ENCODE data around the gene NPY4R2.
"Not testable (repeated sequence)": the region's sequence is repeated elsewhere in the genome, so short reads cannot be mapped to it uniquely, and the experiment has no call there.

NPY4R2 gene, protein sequence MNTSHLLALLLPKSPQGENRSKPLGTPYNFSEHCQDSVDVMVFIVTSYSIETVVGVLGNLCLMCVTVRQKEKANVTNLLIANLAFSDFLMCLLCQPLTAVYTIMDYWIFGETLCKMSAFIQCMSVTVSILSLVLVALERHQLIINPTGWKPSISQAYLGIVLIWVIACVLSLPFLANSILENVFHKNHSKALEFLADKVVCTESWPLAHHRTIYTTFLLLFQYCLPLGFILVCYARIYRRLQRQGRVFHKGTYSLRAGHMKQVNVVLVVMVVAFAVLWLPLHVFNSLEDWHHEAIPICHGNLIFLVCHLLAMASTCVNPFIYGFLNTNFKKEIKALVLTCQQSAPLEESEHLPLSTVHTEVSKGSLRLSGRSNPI

DNA sequence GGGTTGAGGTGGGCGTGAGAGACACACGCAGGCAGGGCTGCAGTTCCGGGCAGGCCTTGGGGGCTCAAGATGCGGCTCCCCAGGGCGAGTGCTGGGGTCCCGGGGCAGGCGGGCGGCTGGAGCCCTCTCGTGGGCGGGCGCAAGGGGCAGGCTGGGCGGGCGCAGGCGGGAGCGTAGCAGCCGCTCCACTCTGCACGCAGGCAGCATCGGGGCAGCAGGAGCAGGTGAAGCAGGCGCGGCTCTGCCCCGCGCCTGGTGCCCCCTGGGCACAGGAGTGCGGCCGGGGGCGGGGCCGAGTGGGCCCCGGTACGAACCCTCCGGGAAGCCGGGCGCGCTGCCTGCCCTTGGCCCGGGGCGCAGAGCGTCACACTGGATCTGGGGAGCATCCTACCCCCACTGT, at the start of gene NPY4R2:
Gene NPY4R2 (plus strand): TSS at position 188 of the 400 bp plus-strand sequence. CDS start 3,326 bp downstream, outside the sequence.
- DNase-seq, result not testable (repeated sequence)

DNA sequence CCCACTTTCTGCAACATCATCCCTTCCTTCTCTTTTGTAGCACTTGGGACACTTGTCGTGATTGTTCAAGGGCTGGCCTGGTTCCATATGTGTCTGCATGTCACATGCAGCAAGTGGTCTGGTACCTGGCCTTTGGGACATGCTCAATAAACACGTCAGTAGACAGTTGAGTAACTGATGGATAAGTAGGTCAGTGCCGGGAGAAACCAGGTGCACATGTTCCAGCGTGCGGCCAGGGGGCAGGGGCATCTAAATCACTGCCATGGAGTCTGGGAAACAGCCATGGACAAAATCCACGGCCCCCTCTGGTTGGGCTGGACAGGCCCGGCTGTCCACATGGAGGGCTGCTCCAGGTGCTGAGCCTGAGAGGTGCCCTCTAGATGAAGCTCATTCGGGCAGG, 47.6 kb upstream of the NPY4R2 start:
- not testable (repeated sequence) for DNase-seq

DNA sequence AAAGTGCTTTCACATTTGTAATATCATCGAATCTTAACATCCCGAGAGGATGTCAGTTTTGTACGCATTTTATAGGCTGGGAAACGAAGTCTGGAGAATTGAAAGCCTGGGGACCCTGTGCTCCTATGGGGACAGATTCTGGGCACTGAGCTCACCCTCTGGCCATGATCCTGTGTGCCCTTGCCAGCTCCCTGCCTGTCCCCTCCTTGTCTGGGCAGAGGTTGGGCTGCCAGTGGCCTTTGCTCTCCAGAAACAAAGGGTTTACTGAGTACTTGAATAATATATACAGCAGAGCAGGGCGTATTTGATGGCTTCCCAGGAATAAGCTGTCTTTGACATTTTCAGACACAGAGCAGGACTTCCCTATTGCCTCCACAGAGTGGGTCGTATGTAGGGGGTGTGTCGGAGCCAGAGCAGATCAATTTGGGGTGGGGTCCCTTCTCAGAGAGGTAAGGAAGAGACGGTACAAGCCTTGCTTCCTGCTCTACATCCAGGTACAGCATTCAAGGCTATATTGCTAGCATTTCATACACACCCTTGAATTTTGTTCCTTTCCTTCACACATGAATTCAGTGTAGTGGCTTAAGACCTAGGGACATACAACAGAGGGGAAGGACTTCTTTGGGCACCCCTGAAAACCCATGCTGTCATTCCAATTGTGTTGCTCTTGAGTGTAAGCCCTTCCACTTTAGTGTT, 46.8 kb upstream of the NPY4R2 start:
- not testable (repeated sequence) for DNase-seq

DNA sequence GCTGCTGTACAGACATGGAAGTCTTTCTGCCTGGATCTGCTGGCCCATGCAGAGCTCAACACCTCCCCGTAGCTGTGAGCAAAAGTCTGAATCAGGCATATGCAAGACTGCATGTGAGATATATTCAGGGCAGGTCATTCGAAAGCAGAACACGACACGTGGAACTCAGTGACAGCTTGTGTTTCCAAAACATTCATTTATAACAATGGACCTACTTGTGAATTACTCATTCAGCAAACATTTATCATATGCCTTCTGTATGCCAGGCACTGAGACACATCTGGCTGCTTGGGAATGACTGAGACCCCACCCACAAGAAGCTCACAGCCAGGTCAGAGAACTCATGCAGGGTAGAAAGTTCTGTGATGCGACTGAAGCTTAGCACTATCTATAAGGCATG, 46.2 kb upstream of the NPY4R2 start:
- DNase-seq, result not testable (repeated sequence)

DNA sequence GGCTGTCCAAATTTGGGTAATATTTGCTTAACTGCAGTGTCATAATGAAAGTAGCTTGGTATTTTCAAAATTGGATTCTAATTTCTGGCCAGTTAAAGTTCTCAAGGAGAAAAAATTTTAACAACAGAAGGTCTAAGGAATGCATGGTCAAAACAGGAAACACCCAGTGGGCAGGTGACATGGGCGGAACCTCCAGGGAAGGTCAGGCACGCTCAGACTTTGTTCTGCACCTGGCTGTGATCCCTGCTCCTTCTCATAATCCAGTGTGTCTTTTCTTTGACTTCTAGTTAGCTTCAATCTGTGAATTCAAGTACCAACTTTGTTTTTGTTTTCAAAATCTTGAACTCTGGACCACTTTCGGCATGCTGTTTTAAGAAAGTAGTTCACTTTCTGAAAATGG, 34.2 kb upstream of the NPY4R2 start:
- DNase-seq, result not testable (repeated sequence)

DNA sequence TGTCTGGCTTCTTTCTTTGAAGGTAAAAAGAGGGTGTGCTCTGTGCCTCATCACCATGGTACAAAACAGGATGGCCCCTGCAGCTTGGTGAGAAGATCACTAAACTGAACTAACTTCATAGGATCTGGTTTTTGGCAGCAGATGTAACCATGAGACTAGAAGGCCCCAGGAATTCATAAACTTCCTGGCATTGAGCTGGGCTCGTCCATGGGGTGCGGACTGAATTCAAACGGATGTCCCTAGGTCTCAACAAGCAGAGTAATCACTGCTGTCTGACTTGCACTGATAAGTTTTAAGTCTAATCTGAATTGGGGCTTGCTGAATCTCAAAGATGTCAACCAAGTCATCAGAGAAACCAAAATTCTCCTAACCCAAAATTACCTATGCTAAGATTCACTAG, 33.5 kb upstream of the NPY4R2 start:
- not testable (repeated sequence) for DNase-seq

DNA sequence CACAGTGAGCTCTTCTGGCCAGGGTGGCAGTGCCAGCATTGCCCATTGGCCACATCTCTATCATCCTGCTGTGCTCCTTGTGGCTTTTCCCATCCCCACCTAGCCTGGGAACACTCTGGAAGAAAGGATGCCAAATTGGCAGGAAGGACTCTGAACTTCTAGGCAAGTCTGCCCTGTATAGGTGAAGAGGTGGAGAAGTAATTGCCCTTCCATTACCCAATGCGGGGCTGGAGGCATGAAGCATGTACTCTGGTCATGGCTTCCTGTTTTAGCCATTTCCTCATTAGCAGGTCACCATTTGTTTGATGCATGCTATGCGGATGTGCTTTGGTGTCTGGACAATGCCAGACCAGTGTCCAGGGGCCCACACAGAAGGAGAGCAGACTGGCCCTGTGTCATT, 32.1 kb upstream of the NPY4R2 start:
- not testable (repeated sequence) for DNase-seq

DNA sequence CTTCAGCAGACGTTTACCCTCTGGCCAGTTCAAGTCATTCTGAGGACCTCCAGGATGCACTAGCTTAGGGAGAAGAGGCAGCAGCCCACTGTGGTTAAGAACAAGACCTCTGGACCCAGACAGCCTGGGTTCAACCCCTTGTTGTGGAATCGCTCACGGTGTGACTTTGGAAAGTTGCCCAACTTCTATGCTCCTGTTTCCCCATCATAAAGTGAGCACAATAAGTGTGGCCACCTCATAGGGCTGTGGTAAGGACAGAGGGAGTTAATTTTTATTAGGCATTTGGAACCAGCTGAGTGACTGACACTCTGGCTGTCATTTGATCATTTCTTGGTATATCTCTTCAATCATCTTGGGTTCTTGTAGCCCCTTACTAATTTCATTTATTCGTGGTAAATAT, 31.6 kb upstream of the NPY4R2 start:
- not testable (repeated sequence) for DNase-seq

DNA sequence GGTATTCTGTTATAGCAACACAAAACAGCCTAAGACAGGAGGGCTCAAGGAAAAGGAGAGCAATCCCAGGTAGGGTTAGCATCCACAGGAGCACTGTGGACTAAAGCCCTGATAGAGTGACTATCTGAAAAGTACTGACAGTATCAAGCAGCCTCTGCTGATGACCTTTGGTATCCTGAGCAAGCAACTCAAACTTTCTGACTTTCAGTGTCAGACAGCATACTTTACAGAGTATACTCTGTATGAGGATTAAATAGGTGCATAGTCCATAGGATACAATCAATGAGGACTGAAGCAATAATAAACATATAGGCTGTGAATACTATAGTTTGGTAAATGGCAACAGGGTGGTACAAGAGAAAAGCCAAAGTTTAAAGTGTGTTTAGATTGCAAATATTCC, 27.7 kb upstream of the NPY4R2 start:
- DNase-seq, result not testable (repeated sequence)

DNA sequence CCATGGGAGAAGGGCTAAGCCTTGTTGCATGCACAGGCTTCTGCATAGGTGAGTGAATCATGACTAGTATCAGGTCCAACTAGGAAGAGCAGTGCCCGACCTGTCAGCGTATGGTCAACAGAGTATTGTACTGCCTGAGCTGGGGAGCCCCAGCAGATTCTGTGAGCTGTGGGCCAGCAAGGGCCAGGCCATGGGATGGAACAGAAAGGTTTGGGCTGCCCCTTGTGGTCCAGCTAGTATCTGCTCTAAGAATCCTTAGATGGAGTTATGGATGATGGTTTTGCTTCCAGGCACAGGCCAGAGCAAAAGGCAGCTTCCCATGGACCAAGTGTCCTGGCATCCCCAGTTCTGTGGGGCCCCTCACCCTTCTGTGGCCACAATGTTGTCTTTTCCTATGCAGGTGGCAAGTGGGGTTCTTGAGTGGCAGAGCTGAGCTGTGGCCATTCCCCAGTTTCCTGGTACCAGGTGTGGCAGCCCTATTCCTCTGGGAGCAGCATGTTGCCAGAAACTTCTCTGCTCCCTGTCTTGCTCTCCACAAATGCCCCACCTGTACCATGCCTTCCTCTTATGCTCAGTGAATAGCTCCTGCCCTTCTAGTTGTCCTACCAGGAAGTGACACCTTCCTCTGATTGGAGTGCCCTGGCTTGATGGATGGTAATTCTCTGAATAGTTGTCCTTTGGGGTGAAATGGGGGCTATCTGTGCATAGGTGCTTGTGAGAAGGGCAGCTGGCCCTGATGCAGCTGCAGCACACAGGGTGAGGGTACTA, 25.8 kb upstream of the NPY4R2 start:
- not testable (repeated sequence) for DNase-seq

DNA sequence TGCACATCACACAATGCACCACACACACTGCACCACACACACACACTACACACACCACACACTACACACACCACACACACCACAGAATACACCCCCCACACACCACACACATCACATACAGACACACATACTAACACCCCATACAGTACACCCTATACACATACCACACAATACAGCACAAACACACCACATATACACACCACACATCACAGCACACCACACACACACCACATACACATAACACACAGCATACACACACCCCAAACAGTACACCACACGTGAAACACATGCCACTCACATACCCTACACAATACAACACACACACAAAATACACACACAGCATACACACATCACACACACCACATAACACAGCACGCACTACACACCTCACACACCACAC, 23.9 kb upstream of the NPY4R2 start:
- not testable (repeated sequence) for DNase-seq

DNA sequence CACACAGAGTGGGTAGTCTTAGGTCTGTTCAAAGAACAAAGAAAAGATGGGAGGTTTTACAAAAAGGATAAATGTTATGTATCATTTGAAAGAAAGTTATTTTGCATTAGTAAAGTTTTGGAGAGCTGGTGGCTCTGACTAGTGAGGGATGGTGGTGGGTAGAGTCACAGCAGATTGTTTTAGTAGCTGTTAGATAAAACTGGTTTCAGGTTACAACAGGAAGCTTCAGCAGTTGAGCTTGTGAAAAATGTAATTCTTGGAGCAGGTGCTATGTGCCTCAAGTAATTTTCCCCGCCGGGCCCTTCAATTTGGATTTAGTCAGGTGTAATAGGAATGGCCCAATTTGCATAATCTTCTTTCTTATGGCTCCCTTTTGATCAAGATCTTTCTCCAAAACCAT, 20.6 kb upstream of the NPY4R2 start:
- DNase-seq, result not testable (repeated sequence)

DNA sequence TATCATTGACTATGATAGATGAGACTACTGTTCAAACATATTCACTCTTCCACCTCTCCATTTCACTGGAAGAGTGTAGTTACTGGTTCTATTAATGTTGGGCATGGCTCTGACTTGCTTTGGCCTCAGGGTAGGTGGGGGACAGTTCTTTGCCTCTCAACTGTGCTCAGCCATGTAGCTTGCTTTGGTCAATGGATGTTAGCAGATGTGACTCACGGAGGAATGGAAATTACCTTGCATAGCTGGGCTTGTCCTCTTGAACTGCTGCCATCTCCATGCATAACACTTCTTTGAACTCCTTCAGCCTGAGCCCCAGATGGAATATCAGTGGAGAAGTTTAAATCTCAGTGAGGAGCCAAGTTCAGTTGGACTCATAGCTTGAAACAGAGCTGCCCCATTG, 9.1 kb upstream of the NPY4R2 start:
- DNase-seq, result not testable (repeated sequence)

DNA sequence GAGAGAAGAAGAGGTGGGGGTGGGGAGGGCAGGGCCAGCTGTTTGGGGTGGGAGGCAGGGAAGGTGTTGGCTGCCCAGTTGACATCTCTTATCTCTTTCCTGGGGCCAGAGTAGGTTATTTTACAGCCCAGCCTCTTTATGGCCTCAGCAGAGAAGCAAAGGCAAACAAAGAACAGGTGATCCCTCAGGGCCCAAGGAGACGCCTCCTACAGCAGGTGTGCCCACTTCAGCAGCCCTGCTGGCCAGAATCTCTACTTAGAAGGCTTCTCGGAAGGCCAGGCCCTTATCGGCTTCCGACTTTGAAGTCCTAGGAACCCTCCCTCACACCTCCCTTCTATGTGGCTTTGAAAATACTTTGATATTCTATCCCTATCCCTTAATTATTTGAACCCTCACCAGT, 8.0 kb upstream of the NPY4R2 start:
- DNase-seq, result not testable (repeated sequence)

DNA sequence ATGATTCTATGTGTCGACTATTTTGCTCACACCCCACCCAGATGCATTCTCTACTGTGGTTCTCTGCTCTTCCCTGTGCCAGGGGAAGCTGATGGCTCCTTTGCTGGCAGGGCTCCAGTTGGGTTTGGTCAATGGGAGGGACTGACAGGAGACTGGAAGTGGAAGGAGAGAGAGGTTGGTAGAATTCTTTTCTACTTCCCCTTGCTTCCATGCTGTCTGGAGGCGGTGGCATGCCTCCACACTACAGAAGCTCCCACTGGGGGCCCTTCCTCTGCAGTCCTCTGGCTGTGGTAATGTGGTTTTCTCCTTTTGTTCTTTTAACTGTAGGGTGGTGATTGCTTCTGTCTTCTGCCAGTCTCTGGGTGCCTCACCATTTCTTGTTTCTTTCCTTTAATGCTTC, 4.4 kb upstream of the NPY4R2 start:
- not testable (repeated sequence) for DNase-seq

DNA sequence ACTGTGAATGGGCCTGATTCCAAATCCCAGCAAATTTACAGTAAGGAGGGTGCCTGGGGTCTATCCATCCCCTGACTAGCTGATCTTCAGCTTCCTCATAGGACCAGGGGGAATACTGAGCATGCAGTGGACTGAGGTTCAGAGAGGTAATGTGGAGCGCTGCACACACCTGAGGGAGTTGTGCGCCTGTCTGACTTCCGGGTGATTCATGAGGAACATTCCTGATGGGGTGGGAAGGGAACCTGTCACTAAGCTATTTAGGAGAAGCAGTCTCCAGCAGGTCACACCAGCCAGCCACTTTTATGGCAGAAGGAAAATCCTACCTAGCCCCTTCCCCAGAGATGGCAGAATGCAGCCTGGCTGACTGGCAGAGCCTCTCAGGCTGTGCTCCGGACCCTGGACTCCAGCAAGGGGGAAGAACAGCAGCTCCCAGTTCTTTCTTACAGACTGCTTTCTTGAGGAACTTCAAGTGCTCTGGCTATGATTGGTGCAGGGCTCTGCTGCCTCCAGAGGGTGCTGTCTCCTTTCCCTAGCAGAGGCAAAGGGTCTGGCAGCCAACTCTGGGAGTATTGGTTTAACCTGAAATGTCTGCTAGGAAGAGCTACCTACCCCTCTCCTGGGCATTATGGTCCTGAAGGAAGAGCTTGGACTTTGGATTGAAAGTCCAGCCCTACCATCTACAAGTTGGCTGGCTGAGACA, 2.5 kb upstream of the NPY4R2 start:
- DNase-seq, result not testable (repeated sequence)

DNA sequence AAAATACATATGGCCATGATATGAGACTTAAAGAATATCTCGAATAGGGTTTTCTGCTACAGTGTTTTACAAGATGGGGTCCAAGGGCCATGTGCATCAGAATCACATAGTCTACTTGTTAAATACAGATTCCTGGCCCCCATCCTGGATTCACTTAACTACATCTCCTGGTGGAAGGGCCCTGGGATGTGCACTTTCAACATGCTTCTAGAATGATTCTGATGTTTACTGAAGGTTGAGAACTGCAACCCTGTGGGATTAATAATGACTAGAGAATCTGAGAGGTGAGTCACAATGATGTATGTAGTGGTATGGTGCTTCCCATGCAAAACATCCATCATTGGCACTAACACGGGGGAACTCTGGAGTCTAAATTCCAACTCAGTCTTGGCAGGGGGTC, 2.1 kb downstream of the NPY4R2 start:
- DNase-seq, result not testable (repeated sequence)

DNA sequence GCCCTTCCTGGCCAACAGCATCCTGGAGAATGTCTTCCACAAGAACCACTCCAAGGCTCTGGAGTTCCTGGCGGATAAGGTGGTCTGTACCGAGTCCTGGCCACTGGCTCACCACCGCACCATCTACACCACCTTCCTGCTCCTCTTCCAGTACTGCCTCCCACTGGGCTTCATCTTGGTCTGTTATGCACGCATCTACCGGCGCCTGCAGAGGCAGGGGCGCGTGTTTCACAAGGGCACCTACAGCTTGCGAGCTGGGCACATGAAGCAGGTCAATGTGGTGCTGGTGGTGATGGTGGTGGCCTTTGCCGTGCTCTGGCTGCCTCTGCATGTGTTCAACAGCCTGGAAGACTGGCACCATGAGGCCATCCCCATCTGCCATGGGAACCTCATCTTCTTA, 4.0 kb downstream of the NPY4R2 start:
- DNase-seq, result not testable (repeated sequence)

DNA sequence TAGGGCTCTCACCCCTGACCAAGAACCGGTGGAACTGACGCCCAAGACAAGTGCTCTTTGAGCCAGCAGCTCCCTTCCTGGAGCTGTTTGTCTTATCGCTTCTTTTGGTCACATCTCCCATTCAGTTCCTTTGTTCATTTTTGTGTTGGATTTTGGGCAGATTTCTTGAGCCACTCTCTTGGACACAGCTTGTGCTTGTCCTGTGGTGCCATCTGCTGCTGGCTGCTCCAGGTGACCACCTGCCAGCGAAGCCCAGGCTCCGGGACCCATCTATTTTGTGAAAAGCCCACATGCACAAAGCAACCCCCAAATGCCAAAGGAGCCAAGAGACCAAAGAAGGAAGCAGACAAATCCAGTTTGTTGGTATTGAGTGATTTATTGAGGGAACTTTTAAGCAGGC, 6.2 kb downstream of the NPY4R2 start:
- DNase-seq, result not testable (repeated sequence)

DNA sequence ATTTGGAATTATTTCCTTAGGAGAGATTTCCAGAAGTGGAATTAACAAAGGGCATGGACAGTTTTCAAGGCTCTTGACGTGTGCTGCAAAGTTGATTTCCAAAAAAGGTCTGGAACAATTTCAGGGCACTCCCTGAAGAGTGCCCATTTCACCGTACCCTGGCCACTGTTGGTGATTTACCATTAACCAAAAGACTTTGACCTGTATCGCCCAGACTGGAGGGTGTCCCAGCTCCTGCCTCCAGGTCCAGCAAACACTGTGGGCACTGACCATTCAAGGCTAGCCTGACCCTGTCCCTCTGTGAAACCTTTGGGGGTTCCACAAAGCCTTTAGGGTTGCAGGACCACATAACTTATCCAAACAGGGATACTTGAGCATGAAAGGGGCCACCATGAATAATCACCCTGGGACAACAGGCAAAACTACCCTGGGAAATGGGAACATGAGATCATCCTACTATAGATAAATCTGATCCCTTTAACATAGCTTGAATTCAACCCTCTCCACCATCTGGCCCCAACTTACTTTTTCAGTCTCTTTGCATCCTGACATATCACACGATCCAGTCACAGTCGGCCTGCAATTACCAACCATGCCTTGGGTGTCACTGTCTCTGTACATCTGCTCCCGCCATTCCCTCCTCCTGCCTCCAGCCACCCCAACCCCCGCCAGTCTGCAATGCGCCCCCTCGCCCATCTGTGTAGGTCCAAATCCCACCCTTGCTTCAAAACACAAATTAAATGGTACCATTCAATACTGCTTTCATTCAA, 8.9 kb downstream of the NPY4R2 start:
- DNase-seq, result not testable (repeated sequence)

DNA sequence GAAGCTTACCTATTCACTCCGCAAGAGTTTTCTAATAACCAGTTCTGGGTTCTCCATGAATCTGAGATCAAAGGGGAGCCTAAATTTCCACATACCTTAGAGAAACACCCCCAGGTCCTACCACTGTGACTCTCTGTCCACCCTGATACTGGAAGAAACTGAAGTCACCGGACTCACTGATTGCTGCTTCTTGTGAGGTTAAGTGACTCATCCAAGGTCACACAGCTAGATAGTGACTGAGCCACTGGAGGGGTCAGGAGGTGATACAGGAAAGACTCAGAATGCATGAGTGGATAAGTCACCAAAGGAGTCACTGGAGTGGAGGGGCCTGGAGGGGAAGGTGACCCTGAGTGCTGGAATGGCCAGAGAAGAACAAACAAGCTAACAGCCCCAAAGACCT, 9.8 kb downstream of the NPY4R2 start:
- DNase-seq, result not testable (repeated sequence)

DNA sequence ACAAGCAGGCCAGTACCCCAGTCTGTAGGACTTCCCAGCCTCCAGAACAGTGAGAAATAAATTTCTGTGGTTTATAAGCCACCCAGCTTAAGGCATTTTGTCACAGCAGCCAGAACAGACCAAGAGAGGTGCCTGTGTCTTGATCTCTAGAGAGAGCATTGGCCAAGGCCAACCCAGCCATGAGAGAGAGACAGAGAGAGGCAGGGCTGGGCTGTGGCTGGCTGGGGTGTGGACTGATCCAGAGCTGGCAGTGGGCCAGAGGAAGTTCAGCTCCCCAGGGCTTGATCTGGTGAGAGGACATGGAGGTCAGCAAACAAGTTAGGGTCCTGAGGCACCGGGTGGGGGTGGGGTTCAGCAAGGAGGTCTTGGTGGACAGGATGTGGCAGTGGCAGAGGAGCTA, 14.4 kb downstream of the NPY4R2 start:
- not testable (repeated sequence) for DNase-seq

Data from CD4-positive, alpha-beta T cell treated with Interleukin-15 for 1 hour (primary cell).